ENCODE measurements around the gene CHSY1. TPM values are rescaled to one million over a fixed set of nuclear protein-coding genes. Genes with fewer than 3 reads are reported as not detected.

CHSY1 gene
- total RNA-seq, 1 donor from 2014 or later, result 69.3 TPM

GRCh38 chr15:101277943-101278564 lies 26.2 kb upstream of the CHSY1 start:
- Mint-ChIP-seq H3K4me1 (peaks cover 12% of the 10 kb centered on the region), H3K27me3 (ENCODE audit: low read depth) (no peaks in the 10 kb centered on the region), H3K27ac (peak overlapping the region; percentile 81), H3K4me3 (peak overlapping the region; percentile 82), H3K9me3 (no peaks in the 10 kb centered on the region), H3K36me3 (peaks cover 37% of the 10 kb centered on the region)
- no peak for DNase-seq (ENCODE audit: low spot score in 2 of 2, unreplicated experiment in 2 of 2)
- TF ChIP-seq CTCF (IDR thresholded peaks at IDR 0.05; ENCODE audit: unreplicated experiment), result no peak

- Mint-ChIP-seq H3K27ac (peak within 1 kb of the TSS; percentile 94), H3K4me1 (peaks cover 12% of the 10 kb centered on the region), H3K36me3 (peaks cover 40% of the 10 kb centered on the region), H3K27me3 (ENCODE audit: low read depth) (no peaks in the 10 kb centered on the region), H3K9me3 (no peaks in the 10 kb centered on the region), H3K4me3 (peak within 1 kb of the TSS; percentile 93)
- no peak for TF ChIP-seq CTCF (IDR thresholded peaks at IDR 0.05; ENCODE audit: unreplicated experiment)
- peak; percentile 90 to 94 for DNase-seq (ENCODE audit: low spot score in 2 of 2, unreplicated experiment in 2 of 2)
Observed at GRCh38 chr15:101277038-101277822, 25.4 kb upstream of the CHSY1 start, which contains the start of gene SELENOS. SELENOS (minus strand) TSS chr15:101277485; CDS start chr15:101277417, 68 bp downstream.

GRCh38 chr15:101276501-101277037 lies 24.7 kb upstream of the CHSY1 start:
- Mint-ChIP-seq H3K9me3 (no peaks in the 10 kb centered on the region), H3K36me3 (peaks cover 38% of the 10 kb centered on the region), H3K4me1 (peaks cover 12% of the 10 kb centered on the region), H3K4me3 (peak overlapping the region; percentile 93), H3K27ac (peak overlapping the region; percentile 94), H3K27me3 (ENCODE audit: low read depth) (no peaks in the 10 kb centered on the region)
- peak; percentile 35 for TF ChIP-seq CTCF (IDR thresholded peaks at IDR 0.05; ENCODE audit: unreplicated experiment)
- DNase-seq (ENCODE audit: low spot score in 2 of 2, unreplicated experiment in 2 of 2), result peak in 1 of 2 experiments; percentile 48

- peaks cover 12% of the 10 kb centered on the region for H3K4me1 Mint-ChIP-seq
- peaks cover 38% of the 10 kb centered on the region for H3K36me3 Mint-ChIP-seq
- no peak overlapping the region for H3K4me3 Mint-ChIP-seq
- H3K27me3 Mint-ChIP-seq (ENCODE audit: low read depth), result no peaks in the 10 kb centered on the region
- no peak for DNase-seq (ENCODE audit: low spot score in 2 of 2, unreplicated experiment in 2 of 2)
- no peak for TF ChIP-seq CTCF (IDR thresholded peaks at IDR 0.05; ENCODE audit: unreplicated experiment)
- no peaks in the 10 kb centered on the region for H3K9me3 Mint-ChIP-seq
- no peak overlapping the region for H3K27ac Mint-ChIP-seq
Observed at GRCh38 chr15:101275018-101275417, 23.2 kb upstream of the CHSY1 start.

GRCh38 chr15:101273534-101273933 lies 21.7 kb upstream of the CHSY1 start:
- Mint-ChIP-seq H3K4me3 (no peak overlapping the region), H3K4me1 (peaks cover 12% of the 10 kb centered on the region), H3K36me3 (peaks cover 41% of the 10 kb centered on the region), H3K9me3 (no peaks in the 10 kb centered on the region), H3K27ac (no peak overlapping the region), H3K27me3 (ENCODE audit: low read depth) (no peaks in the 10 kb centered on the region)
- no peak for TF ChIP-seq CTCF (IDR thresholded peaks at IDR 0.05; ENCODE audit: unreplicated experiment)
- DNase-seq (ENCODE audit: low spot score in 2 of 2, unreplicated experiment in 2 of 2), result no peak
